ENCODE results near the gene ELOVL5.
"Not testable (repeated sequence)": the region's sequence is repeated elsewhere in the genome, so short reads cannot be mapped to it uniquely, and the experiment has no call there.

ELOVL5 gene

DNA sequence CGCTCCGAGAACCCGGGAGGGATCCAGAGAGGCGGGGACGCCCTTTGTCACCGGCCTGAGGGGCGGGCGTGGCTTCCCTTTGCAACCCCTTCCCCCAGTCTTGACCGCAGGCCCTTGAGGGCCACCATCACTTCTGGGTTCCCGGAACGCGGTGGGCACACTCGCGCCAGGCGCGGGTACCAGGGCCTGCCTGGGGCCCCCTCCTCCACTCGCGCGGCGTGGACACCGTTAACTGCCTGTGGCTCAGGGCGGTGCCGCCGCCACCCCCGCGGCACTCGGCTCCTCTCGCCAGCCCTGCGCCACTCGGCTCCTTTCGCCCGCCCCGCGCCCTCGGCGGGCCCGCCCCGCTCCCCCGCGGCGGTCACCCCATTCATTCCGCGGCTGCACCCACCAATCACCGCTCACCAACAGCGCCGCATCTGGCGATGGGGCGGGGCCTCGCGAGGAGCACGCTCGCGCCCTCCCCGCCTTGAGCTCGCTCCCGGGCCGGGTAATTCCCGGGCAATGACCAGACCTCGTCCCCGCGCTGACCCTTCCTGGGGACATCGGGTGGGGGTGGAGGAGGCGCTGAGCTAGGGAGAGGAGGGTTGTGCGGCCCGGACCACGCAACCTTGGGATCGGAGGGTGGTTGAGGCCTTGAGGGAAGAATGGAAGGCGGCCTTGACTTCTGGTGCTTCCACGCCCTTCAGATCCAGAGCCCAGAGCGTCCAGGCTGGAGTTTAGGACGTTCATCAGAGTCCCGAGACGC, 10.5 kb upstream of the ELOVL5 start:
- DNase-seq (ENCODE audit: low read depth, low spot score), result peak; percentile 73

DNA sequence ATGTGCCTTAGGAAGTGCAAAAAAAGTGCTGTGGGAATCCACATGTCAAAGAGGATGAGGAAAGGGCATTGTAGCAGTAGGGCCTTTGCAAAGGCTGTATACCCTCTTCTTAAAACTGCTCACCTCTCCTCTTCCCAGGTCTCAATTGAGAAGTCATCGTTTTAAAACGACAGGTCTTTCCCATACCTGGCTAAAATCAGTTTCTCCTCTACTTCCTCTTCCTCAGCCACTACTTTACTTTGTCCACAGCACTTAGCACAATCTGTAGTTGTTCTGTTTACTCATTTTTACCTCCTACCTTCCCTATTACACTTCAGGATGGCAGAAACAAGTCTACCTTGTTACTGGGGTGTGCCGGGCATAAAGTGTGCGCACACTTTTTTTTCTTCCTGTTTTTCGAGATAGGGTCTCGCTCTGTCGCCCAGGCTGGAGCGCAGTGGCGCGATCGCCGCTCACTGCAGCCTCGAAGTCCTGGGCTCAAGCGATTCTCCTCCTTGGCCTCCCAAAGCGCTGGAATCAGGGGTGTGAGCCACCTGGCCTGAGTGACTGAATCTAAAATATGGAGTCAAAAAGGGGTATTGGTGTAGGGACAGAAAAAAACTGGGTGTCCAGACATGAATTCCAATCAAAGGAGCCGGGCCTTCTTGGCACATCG, 9.8 kb upstream of the ELOVL5 start:
- DNase-seq (ENCODE audit: low read depth, low spot score), result no peak

GRCh38 chr6:53357576-53358360, 9.0 kb upstream of the ELOVL5 start:
- DNase-seq (ENCODE audit: low read depth, low spot score), result no peak

DNA sequence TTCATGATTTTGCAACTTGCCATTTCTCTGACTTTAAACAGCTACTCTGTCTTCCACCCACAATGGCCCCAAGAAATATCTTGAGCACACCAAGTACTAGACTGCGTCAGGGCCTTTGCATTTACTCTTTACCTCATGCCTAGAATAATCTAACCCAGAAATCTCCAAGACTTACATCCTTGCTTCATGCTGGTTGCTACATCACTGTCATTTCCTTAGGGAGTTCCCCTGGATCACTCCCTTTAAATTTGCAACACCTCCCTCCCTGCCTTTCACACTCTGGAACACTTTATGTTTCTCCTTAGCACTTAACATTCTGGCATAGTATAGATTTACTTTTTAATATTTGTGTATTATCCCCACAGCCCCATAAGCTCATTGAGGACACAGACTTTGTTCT, 4.9 kb upstream of the ELOVL5 start:
- no peak for DNase-seq (ENCODE audit: low read depth, low spot score)

- no peak for DNase-seq (ENCODE audit: low read depth, low spot score)
Observed at GRCh38 chr6:53352360-53352759, 3.6 kb upstream of the ELOVL5 start.

DNA sequence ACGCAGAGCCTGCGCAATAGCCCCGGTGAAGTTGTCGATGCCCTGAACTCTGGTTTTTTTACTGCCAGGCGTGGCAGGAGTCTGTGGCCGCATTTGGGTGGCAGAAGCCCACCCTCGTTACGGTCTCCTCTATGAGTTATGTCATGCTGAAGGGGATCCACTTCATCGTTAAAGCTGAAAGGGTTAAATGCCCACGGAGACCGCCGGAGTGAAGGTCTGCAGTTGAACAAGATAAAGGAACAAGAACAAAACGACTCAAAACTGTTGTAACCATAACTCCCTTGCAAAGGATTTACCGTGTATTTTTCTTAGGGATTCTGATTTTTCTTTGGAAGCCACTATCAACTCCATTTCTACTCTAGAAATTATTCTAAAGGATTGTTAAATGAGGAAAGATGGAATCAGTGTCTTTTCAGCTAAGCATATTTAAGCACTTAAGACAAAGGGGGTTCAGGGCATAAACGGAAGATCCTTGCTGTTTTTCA, 501 bp upstream of the ELOVL5 start:
- no peak for DNase-seq (ENCODE audit: low read depth, low spot score)

DNA sequence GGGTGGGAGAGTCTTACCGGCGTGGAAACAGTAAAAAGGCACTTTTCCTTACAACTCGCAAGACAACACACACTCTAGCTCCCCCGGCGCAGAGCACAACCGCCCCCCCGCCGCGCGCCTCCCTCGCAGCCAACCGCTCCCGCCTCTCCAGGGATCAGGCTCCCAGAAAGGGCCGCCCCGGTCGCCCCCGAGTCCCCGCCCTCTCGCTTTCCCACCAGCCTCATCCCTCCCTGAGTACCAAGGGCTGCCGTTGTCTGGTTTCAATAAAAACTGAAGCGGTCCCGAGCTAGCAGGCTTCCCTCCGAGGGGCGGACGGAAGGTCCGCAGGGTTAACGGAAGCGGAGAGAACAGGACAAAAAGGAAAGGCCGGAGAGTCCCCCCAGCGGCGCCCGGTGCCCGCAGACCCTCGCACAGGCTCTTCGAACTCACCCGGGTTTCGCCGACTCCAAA, 804 bp downstream of the ELOVL5 start:
- DNase-seq (ENCODE audit: low read depth, low spot score), result no peak

DNA sequence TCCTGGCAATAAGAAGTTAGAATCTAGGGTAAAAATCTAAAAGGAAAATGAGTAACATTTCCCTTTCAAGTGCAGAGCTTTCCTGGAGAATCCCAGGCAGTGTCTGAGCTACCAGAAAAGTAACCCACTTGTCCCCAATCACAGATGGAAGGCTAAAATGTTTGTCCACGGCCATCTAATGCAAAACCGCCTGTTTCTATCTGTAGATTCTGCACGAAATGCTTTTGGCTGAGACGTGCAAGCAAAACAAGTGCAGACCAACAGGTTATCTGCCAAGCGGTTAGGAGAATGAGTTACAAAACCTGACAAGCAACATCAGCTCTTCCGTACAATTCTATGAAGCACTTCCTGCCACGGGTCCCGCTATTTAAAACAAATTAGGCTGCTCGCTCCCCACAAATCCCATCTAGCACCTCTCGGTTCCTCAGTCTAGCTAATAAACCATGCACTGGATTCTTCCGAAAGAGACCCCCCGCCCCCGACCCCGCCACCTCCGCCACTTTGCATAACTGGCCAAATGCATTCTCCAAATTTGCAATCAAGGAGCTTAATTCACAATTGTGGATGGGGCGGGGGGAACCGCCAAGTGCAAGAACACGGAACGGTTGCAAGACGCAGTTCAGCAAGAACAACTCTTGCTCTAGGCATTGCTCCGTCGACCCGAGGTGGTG, 1.4 kb downstream of the ELOVL5 start:
- DNase-seq (ENCODE audit: low read depth, low spot score), result no peak

GRCh38 chr6:53346049-53346448, 2.7 kb downstream of the ELOVL5 start:
- not testable (repeated sequence) for DNase-seq (ENCODE audit: low read depth, low spot score)

DNA sequence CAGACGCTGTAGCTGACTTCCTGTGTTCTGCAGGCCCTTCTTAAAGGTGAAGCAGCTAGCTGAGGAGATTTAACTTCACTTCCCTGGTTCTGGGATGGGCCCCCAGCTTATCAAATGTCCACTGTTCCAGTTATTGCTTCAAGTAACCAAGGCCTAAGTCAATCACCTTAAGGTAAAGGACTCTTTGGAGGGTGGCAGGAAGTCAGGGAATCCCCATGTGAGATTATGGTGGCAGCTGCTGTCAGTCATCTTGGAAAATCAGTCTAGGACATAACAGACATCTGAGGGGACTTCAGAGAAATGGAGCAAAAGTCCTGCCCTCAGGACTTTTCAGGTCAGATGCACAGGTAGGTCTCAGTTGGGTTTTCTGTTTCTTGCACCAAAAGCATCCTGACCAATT, 3.8 kb downstream of the ELOVL5 start:
- no peak for DNase-seq (ENCODE audit: low read depth, low spot score)

DNA sequence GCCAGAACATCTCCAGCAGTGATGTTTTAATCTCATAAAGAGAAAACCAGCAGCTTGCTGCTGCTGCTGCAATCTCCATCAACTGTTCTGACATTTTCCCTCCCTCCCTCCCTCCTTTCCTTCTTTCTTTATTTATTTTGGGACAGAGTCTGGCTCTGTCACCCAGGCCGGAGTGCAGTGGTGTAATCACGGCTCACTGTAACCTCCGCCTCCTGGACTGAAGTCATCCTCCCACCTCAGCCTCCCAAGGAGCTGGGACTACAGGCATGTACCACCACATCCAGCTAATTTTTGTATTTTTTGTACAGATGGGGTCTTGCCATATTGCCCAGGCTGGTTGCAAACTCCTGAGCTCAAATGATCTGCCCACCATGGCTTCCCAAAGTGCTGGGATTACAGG, 5.7 kb downstream of the ELOVL5 start:
- no peak for DNase-seq (ENCODE audit: low read depth, low spot score)

DNA sequence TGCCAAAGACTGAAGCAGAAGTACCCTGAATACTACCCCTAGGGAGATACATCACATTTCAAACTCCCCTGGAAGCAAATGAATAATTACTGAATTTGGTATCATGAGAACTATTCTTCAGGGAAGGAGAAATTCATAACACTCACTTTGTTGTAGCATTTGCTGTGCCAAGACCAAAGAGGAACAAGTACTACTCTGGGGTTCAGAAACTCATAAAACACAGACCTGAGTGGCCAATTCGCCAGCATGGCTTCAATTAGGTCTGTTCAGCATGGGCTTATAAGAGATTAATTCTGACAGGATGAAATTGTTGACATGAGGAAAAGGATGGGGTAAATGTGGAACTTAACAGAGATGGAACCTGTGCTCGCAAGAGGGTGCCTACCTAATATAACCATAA, 6.5 kb downstream of the ELOVL5 start:
- DNase-seq (ENCODE audit: low read depth, low spot score), result no peak

GRCh38 chr6:53340536-53340935, 8.2 kb downstream of the ELOVL5 start:
- DNase-seq (ENCODE audit: low read depth, low spot score), result no peak

DNA sequence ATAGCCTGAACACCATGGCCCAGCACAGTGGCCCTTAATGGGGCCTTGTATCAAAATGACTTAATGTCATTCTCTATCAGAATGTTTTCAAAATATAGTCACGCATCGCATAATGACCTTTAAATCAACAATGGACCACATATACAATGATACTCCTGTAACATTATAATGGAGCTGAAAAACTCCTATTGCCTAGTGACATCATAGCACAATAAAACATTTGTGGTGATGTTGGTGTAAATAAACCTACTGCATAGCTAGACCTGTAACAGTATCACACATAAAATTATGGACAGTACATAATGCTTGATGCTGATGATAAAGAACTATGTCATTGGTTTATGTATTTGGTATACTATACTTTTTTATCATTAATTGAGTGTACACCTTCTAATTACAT, 9.3 kb downstream of the ELOVL5 start:
- DNase-seq (ENCODE audit: low read depth, low spot score), result no peak

- DNase-seq (ENCODE audit: low read depth, low spot score), result no peak
Observed at GRCh38 chr6:53338304-53338703, 10.4 kb downstream of the ELOVL5 start.

DNA sequence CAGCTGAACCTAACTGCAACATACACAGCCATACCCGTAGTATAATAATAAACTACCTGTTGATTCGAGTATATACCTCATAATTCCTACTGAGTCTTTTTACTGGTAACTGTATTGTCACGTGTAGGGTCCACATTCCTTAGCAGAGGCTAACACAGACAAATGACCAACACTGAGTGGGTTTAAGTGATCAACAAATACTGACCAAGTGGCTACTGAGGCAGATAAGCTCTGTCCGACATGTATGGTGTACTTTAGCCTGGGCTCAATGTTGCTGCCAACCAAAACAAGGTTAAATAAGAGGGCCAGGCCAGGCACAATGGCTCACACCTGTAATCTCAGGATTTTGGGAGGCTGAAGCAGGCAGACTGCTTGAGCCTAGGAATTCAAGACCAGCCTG, 12.7 kb downstream of the ELOVL5 start:
- no peak for DNase-seq (ENCODE audit: low read depth, low spot score)

GRCh38 chr6:53335224-53335994, 13.3 kb downstream of the ELOVL5 start:
- peak; percentile 34 for DNase-seq (ENCODE audit: low read depth, low spot score)

DNA sequence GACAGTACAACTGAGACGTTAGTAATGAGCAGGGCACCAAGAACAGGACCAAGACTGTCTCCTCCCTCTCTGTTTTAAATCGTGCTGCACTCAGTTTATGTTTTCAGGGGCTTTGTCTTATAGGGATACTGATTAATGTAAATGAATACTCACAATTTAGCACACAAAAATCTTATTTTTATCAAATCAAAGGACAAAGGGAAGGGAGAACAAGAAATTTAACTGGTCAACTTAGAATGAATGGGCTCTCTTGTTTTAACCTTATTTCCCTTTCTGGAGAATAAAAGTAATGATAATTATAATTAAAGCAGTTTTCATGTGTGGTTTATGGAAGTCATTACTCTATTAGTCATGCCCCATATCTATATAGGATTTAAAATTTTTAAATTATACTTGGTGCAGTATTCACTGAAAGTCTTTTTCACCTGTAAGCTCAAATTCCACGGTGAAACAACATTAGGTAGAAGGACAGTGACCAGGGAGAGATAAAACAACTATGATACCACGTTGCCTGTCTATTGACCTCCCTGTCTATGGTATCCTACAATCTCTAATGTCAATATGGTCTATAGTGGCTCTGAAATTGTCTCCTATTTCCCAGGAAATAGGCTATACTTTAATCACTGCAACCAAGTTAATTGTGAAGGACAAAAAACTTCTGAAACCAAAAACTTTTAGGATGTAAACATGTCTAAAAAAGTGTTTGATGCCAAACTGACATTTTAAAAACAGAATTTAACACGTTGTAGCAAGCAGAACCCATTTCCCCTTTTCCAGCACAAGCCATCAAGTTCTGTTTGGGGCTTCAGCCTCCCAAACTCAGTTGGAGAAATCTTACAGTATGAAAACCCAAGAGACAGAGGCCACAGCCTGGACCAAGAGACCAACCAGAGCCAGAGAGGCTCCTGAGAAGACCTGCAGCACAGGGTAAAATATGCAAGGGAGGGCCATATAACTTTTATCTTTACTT, 15.0 kb downstream of the ELOVL5 start:
- no peak for DNase-seq (ENCODE audit: low read depth, low spot score)

GRCh38 chr6:53331678-53332077, 17.1 kb downstream of the ELOVL5 start:
- DNase-seq (ENCODE audit: low read depth, low spot score), result no peak

- DNase-seq (ENCODE audit: low read depth, low spot score), result no peak
Observed at GRCh38 chr6:53330137-53330536, 18.6 kb downstream of the ELOVL5 start.

Data from activated naive CD8-positive, alpha-beta T cell treated with anti-CD3 and anti-CD28 coated beads, Interleukin-2, amount 50 U/mL, for 16 hours (primary cell).